Muscle of arm (tissue), 12 donors: Measurements from ENCODE around the gene SRSF4. TPM values are rescaled to one million over a fixed set of nuclear protein-coding genes. Genes with fewer than 3 reads are reported as not detected.

Experiments
- DNase-seq: peaks from one replicate; pipeline ENCODE4 v3.0.0-alpha.2; 2013
- polyA plus RNA-seq, 12 donors: library from polyadenylated mRNA; unstranded; fragments of 120-200 nt; gene quantifications; one replicate each; pipeline ENCODE4 v1.2.1, GENCODE V29; 2013; ENCODE audit not compliant: insufficient read length in 12 of 12

Gene SRSF4
- polyA plus RNA-seq, 12 donors = 50.8 to 138 (median 63.4) TPM

DNA sequence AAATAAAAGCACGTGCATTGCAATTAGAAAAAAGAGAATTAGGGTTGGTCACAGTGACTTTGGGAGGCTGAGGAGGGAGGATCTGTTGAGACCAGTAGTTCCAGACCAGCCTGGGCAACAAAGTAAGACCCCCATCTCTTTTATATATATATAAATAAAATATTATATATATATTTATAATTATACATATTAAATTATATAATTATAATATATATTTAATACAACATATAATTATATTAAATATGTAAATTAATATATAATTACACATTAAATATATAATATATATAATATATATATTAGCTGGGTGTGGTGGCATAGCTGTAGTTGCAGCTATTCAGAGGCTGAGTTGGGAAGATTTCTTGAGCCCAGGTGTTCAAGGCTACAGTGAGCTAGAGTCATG is 81.2 kb downstream of the SRSF4 start:
- DNase-seq = no peak

DNA sequence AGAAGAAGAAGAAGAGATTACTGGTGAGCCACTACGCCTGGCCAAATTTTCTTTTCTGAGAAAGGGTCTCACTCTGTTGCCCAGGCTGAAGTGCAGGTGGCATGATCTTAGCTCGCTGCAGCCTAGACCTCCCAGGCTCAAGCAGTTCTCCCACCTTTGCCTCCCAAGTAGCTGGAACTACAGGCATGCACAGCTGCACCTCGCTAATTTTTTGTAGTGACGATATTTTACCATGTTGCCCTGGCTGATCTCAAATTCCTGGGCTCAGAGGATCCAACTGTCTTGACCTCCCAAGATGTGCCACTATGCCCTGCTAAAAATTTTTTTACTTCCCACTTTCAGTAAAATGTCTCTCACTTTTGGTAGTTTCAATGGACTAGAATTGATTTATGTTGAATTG is 82.4 kb downstream of the SRSF4 start:
- DNase-seq = no peak

Other genes with a start within 250 kb of the SRSF4 start
- gene TMEM200B, start 58.0 kb downstream of the SRSF4 start, polyA plus RNA-seq = 10 to 100 TPM in 2 of 12 donors, 1 to 10 TPM in 9, not detected in 1; 4.4 to 11.1 (median 6.7) TPM
- gene MECR, start 49.0 kb upstream of the SRSF4 start, polyA plus RNA-seq = 10 to 100 TPM in 11 of 12 donors, not detected in 1; 17.7 to 25.1 (median 23.3) TPM
- gene PTPRU, start 54.6 kb upstream of the SRSF4 start, polyA plus RNA-seq = 10 to 100 TPM in 7 of 12 donors, 1 to 10 TPM in 4, not detected in 1; 7.2 to 26.3 (median 12.0) TPM